Measurements from ENCODE around the gene ARHGEF12.

GRCh38 chr11:120334332-120334731, 1.9 kb upstream of the ARHGEF12 start:
- no peak for TF ChIP-seq CTCF (IDR thresholded peaks at IDR 0.05)
- no peak for TF ChIP-seq EP300 (IDR thresholded peaks at IDR 0.05)
- TF ChIP-seq PBX3 (IDR thresholded peaks at IDR 0.05) = no peak
- TF ChIP-seq MAX (IDR thresholded peaks at IDR 0.05) = no peak
- no peak for TF ChIP-seq HMGXB4 (CRISPR knock-in tag; IDR thresholded peaks at IDR 0.05; ENCODE audit: borderline replicate concordance)
- TF ChIP-seq RAD21 (conservative IDR thresholded peaks at IDR 0.05 in 1 of 2, IDR thresholded peaks at IDR 0.05 in 1 of 2) = no peak
- TF ChIP-seq CEBPB (IDR thresholded peaks at IDR 0.05) = no peak
- TF ChIP-seq USF2 (IDR thresholded peaks at IDR 0.05) = no peak
